ENCODE data around the gene NEGR1.

The NEGR1 gene

DNA sequence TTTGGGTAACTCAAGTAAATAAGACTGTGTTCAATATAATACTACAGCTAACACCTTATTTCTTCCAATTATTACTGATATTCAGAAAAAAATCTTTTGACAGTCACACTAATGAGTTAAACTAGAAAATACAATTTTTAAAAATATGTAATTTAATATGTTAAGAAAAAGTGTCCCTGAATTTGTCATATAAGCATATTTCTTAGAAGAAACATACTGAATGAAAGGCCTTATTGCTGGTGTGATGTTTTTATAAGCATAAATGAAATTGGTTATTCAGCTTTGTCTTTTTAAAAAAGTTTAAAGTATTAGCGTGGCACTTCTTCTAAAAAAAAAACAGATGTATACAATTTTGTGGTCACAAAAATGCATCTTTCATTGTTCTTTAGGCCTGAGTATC, 267.3 kb downstream of the NEGR1 start:
- no peak for DNase-seq

DNA sequence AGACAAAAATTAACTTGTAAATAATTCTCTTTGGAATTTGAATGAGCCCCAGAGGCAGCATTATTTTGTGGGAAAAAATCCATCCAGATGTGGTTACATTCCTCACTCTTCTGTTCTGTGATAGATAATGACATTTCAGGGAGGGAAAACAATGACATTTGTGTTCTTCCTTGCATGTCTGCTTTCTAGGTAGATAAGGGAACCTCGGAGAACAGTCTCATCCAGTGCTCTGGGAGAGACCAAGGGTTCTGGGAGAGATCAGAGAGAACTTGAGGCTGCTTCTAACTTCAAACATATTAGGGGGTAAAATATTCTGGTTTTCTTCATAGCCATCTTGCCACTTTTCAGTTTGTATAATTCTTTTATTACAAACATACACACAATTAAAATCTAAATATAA, 269.2 kb downstream of the NEGR1 start:
- no peak for DNase-seq

- no peak for DNase-seq
Measured at GRCh38 chr1:72011721-72012120, 270.6 kb downstream of the NEGR1 start.

- DNase-seq, result peak; percentile 39
Measured at GRCh38 chr1:72010094-72010431, 272.3 kb downstream of the NEGR1 start.

- no peak for DNase-seq
Measured at GRCh38 chr1:72009173-72010093, 272.9 kb downstream of the NEGR1 start.

GRCh38 chr1:72007312-72007711, 275.0 kb downstream of the NEGR1 start:
- no peak for DNase-seq

DNA sequence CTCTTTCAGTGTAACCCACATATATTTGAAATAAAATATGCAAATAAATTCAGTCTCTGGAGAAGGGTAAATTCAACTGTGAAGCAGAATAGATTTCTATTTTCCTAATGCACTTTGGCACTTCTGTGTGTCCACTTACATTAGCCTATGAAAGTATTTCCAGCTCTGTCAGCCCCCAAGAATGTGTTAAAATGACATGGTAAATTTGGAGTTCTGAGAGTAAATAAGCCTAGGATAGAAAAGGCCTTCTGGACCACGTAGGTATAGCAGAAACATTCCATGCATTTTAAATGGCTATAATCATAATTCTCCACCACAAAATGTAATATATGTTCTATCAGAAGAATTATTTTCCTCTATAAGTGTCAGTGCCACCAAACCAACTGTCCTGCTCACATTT, 276.2 kb downstream of the NEGR1 start:
- DNase-seq, result no peak

DNA sequence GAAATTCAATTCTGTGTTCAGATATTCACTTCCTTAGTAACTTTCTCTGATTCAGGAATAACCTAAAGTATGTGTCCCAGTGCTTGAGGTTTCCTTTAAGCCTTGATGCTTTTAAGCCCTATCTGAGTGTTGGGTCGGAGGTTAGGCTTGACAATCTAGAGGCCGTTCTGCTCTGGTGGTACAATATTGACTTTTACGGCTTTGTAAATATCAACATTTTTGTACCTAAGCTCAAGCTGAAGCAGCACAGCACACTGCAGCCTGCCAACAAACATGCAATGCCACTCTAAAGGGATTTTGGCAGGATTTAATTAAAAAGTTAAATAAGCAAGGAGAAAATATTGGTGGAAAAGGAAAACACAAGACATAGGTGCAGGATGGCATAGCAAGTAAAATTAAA, 279.2 kb downstream of the NEGR1 start:
- no peak for DNase-seq

- DNase-seq, result peak; percentile 25
Measured at GRCh38 chr1:72000809-72001208, 281.5 kb downstream of the NEGR1 start.

GRCh38 chr1:71994646-71995045, 287.7 kb downstream of the NEGR1 start:
- peak; percentile 13 for DNase-seq

- DNase-seq, result no peak
Measured at GRCh38 chr1:71987181-71987580, 295.2 kb downstream of the NEGR1 start.

DNA sequence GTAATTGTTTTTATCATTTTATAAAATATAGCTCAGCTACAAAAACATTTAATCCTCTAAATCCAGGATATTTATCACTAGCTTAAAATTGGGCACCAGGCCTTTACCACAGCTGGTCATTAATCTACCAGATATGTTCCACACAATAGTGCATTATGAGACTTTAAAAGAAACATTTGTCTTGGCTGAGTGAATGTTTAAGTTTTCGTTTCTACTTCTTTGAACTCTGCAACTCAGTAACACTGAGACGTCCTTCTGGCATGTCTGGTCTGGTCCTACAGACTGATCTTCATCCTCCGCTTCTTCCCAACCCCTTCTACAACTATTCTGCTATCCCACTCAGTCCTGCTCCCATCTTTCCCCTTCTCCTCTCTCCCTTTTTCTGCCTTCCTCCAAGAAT, 296.2 kb downstream of the NEGR1 start:
- DNase-seq, result no peak

GRCh38 chr1:71980556-71980955, 301.8 kb downstream of the NEGR1 start:
- DNase-seq, result no peak

GRCh38 chr1:71979882-71980281, 302.5 kb downstream of the NEGR1 start:
- DNase-seq, result no peak

- DNase-seq, result no peak
Measured at GRCh38 chr1:71967670-71968069, 314.7 kb downstream of the NEGR1 start.

- DNase-seq, result no peak
Measured at GRCh38 chr1:71964188-71964587, 318.2 kb downstream of the NEGR1 start.

DNA sequence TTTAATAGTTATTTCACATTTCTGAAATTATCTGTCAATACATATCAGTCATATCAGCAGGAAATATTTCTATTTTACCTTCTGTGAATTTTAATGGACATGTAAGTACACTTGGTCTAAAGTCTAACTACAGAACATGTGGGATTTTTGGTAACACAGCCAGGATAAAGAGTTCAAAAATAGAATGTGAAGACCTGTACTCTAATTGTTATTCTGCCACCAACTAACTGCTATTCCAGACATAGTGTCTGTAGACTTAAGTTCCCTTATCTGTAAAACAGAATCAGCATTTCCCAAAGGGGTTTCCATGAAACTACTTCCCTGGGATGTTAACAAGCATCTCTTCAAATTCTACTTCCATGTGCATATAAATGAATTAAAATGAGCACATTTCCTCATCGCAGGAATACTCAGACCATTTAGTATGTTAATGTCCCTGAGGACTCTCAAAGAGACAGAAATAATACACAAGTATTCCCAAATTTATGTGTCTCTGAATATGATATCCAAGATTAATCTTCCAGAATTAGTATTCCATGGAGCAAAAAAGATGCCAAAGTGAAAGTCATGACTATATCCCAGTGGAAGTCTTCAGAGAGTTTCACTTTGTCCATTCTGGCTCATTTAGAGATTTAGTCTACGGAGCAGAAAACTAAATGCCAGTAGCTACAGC, 325.6 kb downstream of the NEGR1 start:
- no peak for DNase-seq

DNA sequence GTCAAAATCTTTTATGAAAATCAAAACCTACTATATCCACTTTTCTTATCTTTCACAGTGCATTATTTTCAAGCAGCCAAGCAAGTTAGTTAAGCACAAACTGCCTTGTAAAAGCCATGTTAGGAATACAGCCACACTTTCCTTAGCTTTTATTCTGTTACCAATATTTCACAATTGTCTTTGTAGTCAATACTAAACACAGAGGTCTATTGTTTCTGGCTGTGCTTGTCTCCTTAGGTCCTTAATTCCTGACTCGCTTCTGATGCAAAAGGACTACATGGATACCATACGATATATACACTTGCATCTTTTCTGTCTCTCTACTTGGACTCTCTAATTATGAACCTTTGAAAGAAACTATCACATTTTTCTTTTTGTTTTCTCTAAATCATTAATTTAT, 331.8 kb downstream of the NEGR1 start:
- DNase-seq, result no peak

- DNase-seq, result no peak
Measured at GRCh38 chr1:71949681-71950080, 332.7 kb downstream of the NEGR1 start.

GRCh38 chr1:71948561-71948960, 333.8 kb downstream of the NEGR1 start:
- no peak for DNase-seq

DNA sequence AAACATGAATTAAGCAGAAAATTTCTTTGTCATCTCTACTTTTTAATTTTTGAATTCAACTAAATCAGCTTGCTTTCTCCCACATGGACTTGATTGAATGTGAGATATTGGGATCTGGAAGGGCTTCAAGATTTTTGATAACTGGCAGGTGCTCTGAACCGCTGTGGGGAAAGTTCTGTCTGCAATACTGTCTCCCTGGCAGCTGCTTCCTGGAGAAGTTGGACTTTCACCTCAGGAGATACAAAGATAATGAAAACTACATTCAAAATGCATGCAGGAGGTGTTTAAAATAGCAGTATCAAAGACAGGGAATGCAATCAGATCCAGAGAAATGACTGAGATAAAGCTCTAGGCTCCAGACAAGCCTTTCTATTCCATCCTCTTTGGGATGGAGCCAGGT, 338.3 kb downstream of the NEGR1 start:
- DNase-seq, result no peak

- no peak for DNase-seq
Measured at GRCh38 chr1:71940261-71940660, 342.1 kb downstream of the NEGR1 start.

DNA sequence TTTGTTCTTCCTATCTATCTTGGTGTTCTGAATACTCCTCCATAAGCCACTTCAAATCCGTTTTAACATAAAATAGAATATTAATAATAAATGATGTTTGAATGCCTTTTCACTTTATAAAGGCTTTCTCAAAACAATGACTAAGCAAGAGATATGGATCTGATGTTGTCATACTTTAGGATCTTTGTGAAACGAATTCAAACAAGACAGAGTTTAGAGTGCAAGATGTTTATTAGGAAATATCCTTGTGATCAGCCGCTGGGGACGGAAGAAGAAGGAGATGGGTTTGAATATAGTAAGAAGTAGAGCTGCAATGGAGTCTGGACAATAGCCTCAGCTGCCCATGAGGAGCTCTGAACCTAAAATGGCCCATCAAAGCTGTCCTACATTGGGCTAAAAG, 351.8 kb downstream of the NEGR1 start:
- DNase-seq, result no peak

- DNase-seq, result no peak
Measured at GRCh38 chr1:71921935-71922559, 360.3 kb downstream of the NEGR1 start.
